B cell (primary cell): ENCODE data around the gene AXL. TPM values are rescaled to one million over a fixed set of nuclear protein-coding genes. Genes with fewer than 3 reads are reported as not detected.

Experiments used
- ATAC-seq: fragments of 200-7000 bp; cut with Tn5 transposase; one replicate; pipeline ENCODE4 v1.10.0; 2021; ENCODE audit warnings: low read depth, mild to moderate bottlenecking, moderate number of reproducible peaks, moderate library complexity
- CTCF ChIA-PET: fragments of 350-600 bp; sonication (Branson Sonifier 250); formaldehyde crosslinking; loops from one replicate; lab custom pipeline; 2021; ENCODE audit warnings: antibody characterized with exemption, inconsistent platforms; lab: Charles Lee
- POLR2A ChIA-PET: fragments of 350-600 bp; sonication (Branson Sonifier 250); formaldehyde crosslinking; loops from one replicate; lab custom pipeline; 2021; ENCODE audit warnings: antibody characterized with exemption; lab: Charles Lee
- DNase-seq: peaks from one replicate; pipeline ENCODE4 v3.0.0; 2013
- H2AFZ ChIP-seq: 2 replicates; pipeline ENCODE4 v1.6.1; 2012; ENCODE audit warnings: mild to moderate bottlenecking, low read depth, low read length; ENCODE audit not compliant: insufficient read depth, poor library complexity, severe bottlenecking
- H3K27ac ChIP-seq, 2 donors: 1 replicate in 1 of 2; 2 replicates in 1 of 2; pipeline ENCODE4 v1.5.1; 2012 to 2013; ENCODE audit warnings: low read length in 2 of 2, mild to moderate bottlenecking in 2 of 2, moderate library complexity in 1 of 2
- H3K27me3 ChIP-seq, 4 experiments: fragments of 200-600 bp in 1 of 4; sonication (generic) in 1 of 4; replicated peaks in 1 of 4; 1 replicate in 2 of 4; 2 replicates in 2 of 4; pipeline versions ENCODE4 v1.6.1 to v1.7.0; 2013 to 2016; ENCODE audit warnings: low read length in 3 of 4, mild to moderate bottlenecking in 2 of 4, mixed read lengths in 1 of 4, moderate library complexity in 1 of 4; ENCODE audit not compliant: insufficient read depth in 4 of 4, control insufficient read depth in 3 of 4; ENCODE audit errors: control extremely low read depth in 1 of 4
- H3K36me3 ChIP-seq, 2 experiments: replicated peaks in 1 of 2; 1 replicate in 1 of 2; 2 replicates in 1 of 2; pipeline versions ENCODE4 v1.6.1 to v1.7.1; 2013; ENCODE audit warnings: low read length in 1 of 2; ENCODE audit not compliant: insufficient read depth in 2 of 2, control insufficient read depth in 1 of 2; ENCODE audit errors: control extremely low read depth in 1 of 2, extremely low read depth in 1 of 2
- H3K4me1 ChIP-seq, 2 donors: fragments of 200-600 bp in 1 of 2; sonication (generic) in 1 of 2; 1 replicate in 1 of 2; 2 replicates in 1 of 2; pipeline versions ENCODE4 v1.5.1 to v1.6.1; 2013 to 2017; ENCODE audit warnings: low read length in 2 of 2; ENCODE audit not compliant: control insufficient read depth in 2 of 2, insufficient read depth in 2 of 2
- H3K4me2 ChIP-seq: replicated peaks from 2 replicates; pipeline ENCODE3; 2012; ENCODE audit warnings: mild to moderate bottlenecking, low read depth, low read length; ENCODE audit not compliant: poor library complexity, severe bottlenecking
- H3K4me3 ChIP-seq, 5 experiments: fragments of 200-600 bp in 1 of 5; sonication (generic) in 1 of 5; 1 replicate in 3 of 5; 2 replicates in 2 of 5; pipeline versions ENCODE4 v1.5.1 to v1.7.0; 2011 to 2016; ENCODE audit warnings: low read length in 4 of 5, mild to moderate bottlenecking in 4 of 5, low read depth in 2 of 5, control low read depth in 1 of 5, moderate library complexity in 1 of 5; ENCODE audit not compliant: insufficient read depth in 1 of 5; ENCODE audit errors: control extremely low read depth in 1 of 5, extremely low read depth in 1 of 5
- H3K79me2 ChIP-seq: fragments of 200-600 bp; sonication (generic); one replicate; pipeline ENCODE4 v1.6.0; 2016; ENCODE audit warnings: low read length; ENCODE audit not compliant: control insufficient read depth, insufficient read depth
- H3K9ac ChIP-seq: fragments of 200-600 bp; sonication (generic); 2 replicates; pipeline ENCODE4 v1.6.1; 2017; ENCODE audit warnings: mild to moderate bottlenecking, low read length, moderate library complexity
- H3K9me3 ChIP-seq, 3 donors: one replicate each; pipeline versions ENCODE4 v1.6.1 to v1.7.1; 2013; ENCODE audit warnings: low read length in 2 of 3; ENCODE audit not compliant: control insufficient read depth in 2 of 3, insufficient read depth in 1 of 3; ENCODE audit errors: control extremely low read depth in 1 of 3
- H4K20me1 ChIP-seq: 2 replicates; pipeline ENCODE4 v1.6.0; 2012; ENCODE audit warnings: mild to moderate bottlenecking, low read length; ENCODE audit not compliant: insufficient read depth, control insufficient read depth, poor library complexity, severe bottlenecking
- H3K27ac Mint-ChIP-seq: one replicate; pipeline ENCODE4 v1.8.0; 2021; ENCODE audit warnings: mixed read lengths
- H3K27me3 Mint-ChIP-seq: one replicate; pipeline ENCODE4 v1.8.0; 2021; ENCODE audit warnings: mixed read lengths
- H3K4me1 Mint-ChIP-seq: one replicate; pipeline ENCODE4 v1.8.0; 2021; ENCODE audit warnings: mixed read lengths
- H3K4me3 Mint-ChIP-seq: one replicate; pipeline ENCODE4 v1.8.0; 2021; ENCODE audit warnings: mixed read lengths
- H3K9me3 Mint-ChIP-seq: one replicate; pipeline ENCODE4 v1.8.0; 2022; ENCODE audit warnings: mixed read lengths; ENCODE audit not compliant: insufficient read depth
- EZH2 ChIP-seq: IDR thresholded peaks from 2 replicates; pipeline ENCODE4 v1.6.1; 2012; ENCODE audit warnings: borderline replicate concordance, low read depth, mild to moderate bottlenecking, moderate library complexity, low read length; ENCODE audit not compliant: insufficient read depth, poor library complexity, severe bottlenecking
- WGBS: methylation state at CpG from one replicate; pipeline ENCODE4 v1.1.5; 2013; ENCODE audit warnings: missing lambda C conversion rate; ENCODE audit not compliant: insufficient coverage; 5-methylcytosine and 5-hydroxymethylcytosine counted together
- intact Hi-C: fragments of 100-400 bp; cut with micrococcal nuclease; formaldehyde crosslinking; loops from one replicate; pipeline ENCODE4 v1.10.0; 2022
- polyA plus RNA-seq: library from polyadenylated mRNA; depleted of rRNA; stranded (reverse); fragments of >200 nt; gene quantifications from 2 replicates; pipeline ENCODE4 v1.2.3, GENCODE V29; 2012
- total RNA-seq, 2 donors: library from RNA; stranded (reverse); fragments of 120-200 nt in 1 of 2; gene quantifications; 1 replicate in 1 of 2; 2 replicates in 1 of 2; pipeline versions ENCODE4 v1.2.3 to v1.2.4, GENCODE V29; 2013 to 2022
- TF ChIP-seq, protein P1 (sequence below): fragments of 200-600 bp; IDR thresholded peaks from one replicate; pipeline ENCODE4 v1.8.0; 2022; ENCODE audit warnings: antibody characterized with exemption, mild to moderate bottlenecking

Gene AXL
- total and polyA plus RNA-seq, 2 donors (not counting 1 experiment from before 2014, with no cell fraction given): not detected

DNA sequence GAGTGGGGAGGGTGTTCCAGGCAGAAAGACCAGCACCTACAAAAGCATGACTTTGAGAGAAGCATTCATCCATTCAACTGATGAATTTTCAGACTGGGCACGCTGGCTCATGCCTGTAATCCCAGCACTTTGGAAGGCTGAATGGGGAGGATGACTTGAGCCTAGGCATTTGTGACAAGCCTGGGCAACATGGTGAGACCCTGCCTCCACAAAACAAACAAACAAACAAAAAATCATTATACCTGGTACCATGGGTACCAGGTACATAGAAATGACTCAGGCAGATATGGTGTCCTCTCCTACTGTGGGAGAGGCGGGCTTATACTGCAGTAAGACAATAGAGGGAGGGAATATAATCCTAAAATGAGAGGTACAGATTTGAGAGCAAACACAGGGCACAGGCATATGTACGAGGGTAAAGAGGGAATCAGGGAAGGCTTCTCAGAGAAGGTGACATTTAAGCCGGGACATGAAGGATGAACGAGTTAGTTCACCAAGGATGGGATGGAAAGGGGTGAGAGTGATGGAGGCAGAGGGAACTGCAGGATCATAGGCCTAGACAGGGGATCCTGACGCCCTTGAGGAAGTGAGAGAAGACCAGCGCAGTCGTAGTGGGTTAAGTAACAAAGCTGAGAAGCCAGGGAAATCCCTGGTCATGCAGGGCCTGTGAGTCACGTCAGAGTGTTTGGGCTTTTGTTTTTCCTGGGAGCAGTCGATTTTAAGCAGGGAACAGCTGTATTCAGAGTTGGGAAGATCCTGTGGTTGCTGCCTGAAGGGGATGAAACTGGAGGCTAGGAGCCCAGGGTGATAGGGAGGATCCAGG is 23.1 kb upstream of the AXL start:
- Histone ChIP-seq H4K20me1 (no peaks in the 10 kb centered on the region), H3K4me3 (no peak overlapping the region), H3K79me2 (no peaks in the 10 kb centered on the region), H2AFZ (no peak overlapping the region), H3K4me2 (no peak overlapping the region), H3K27ac (no peak overlapping the region), H3K27me3 (peaks cover 0 to 39% (median 14%) of the 10 kb centered on the region in 4 experiments), H3K9me3 (no peaks in the 10 kb centered on the region), H3K36me3 (no peaks in the 10 kb centered on the region), H3K4me1 (peaks cover 0 to 8% of the 10 kb centered on the region in 2 donors), H3K9ac (no peak overlapping the region)
- H3K27me3 Mint-ChIP-seq: peaks cover 37% of the 10 kb centered on the region
- no peak overlapping the region for H3K4me3 Mint-ChIP-seq
- DNase-seq: no peak
- TF ChIP-seq, protein P1, sequence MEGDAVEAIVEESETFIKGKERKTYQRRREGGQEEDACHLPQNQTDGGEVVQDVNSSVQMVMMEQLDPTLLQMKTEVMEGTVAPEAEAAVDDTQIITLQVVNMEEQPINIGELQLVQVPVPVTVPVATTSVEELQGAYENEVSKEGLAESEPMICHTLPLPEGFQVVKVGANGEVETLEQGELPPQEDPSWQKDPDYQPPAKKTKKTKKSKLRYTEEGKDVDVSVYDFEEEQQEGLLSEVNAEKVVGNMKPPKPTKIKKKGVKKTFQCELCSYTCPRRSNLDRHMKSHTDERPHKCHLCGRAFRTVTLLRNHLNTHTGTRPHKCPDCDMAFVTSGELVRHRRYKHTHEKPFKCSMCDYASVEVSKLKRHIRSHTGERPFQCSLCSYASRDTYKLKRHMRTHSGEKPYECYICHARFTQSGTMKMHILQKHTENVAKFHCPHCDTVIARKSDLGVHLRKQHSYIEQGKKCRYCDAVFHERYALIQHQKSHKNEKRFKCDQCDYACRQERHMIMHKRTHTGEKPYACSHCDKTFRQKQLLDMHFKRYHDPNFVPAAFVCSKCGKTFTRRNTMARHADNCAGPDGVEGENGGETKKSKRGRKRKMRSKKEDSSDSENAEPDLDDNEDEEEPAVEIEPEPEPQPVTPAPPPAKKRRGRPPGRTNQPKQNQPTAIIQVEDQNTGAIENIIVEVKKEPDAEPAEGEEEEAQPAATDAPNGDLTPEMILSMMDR: no peak
- no peak for TF ChIP-seq EZH2
- H3K27ac Mint-ChIP-seq: no peak overlapping the region
- no peaks in the 10 kb centered on the region for H3K9me3 Mint-ChIP-seq
- intact Hi-C loops: no loop called here
- WGBS: 73% methylated on average over 9 of the region's 10 CpGs
- POLR2A ChIA-PET: no interaction called here
- ATAC-seq: no peak
- CTCF ChIA-PET: no interaction called here
- H3K4me1 Mint-ChIP-seq: peaks cover 5% of the 10 kb centered on the region

GRCh38 chr19:41198559-41198958 is 20.5 kb upstream of the AXL start:
- no peak for TF ChIP-seq EZH2
- TF ChIP-seq, protein P1: no peak
- WGBS: 83% methylated on average over 9 of the region's 11 CpGs
- Histone ChIP-seq H3K79me2 (no peaks in the 10 kb centered on the region), H3K4me3 (no peak overlapping the region), H3K27ac (no peak overlapping the region), H3K9ac (no peak overlapping the region), H3K4me1 (no peaks in the 10 kb centered on the region), H4K20me1 (no peaks in the 10 kb centered on the region), H3K27me3 (peaks cover 0 to 20% (median 1%) of the 10 kb centered on the region in 4 experiments), H3K4me2 (no peak overlapping the region), H2AFZ (no peak overlapping the region), H3K9me3 (no peaks in the 10 kb centered on the region), H3K36me3 (no peaks in the 10 kb centered on the region)
- DNase-seq (no peak), ATAC-seq (no peak)
- ChIA-PET CTCF (no interaction called here), POLR2A (no interaction called here)
- intact Hi-C loops: no loop called here
- peaks cover 25% of the 10 kb centered on the region for H3K27me3 Mint-ChIP-seq
- no peaks in the 10 kb centered on the region for H3K4me1 Mint-ChIP-seq
- H3K9me3 Mint-ChIP-seq: no peaks in the 10 kb centered on the region
- H3K27ac Mint-ChIP-seq: no peak overlapping the region
- H3K4me3 Mint-ChIP-seq: no peak overlapping the region
